Measurements from ENCODE around the gene WDR5.

WDR5 gene

GRCh38 chr9:134196911-134197310 is 61.0 kb downstream of the WDR5 start:
- Histone ChIP-seq H3K36me3 (ENCODE audit: insufficient read depth, low read length) (no peaks in the 10 kb centered on the region), H3K9me3 (ENCODE audit: low read depth, low read length) (no peaks in the 10 kb centered on the region), H3K9ac (ENCODE audit: insufficient read length) (no peak overlapping the region), H3K27ac (no peak overlapping the region), H3K4me3 (no peak overlapping the region)
- TF ChIP-seq FOXP2 (optimal IDR thresholded peaks at IDR 0.05; ENCODE audit: control extremely low read depth, extremely low read length, insufficient read depth) = no peak
- no peak for DNase-seq (ENCODE audit: low read depth, low spot score)

- no peak overlapping the region for H3K27ac ChIP-seq
- H3K36me3 ChIP-seq (ENCODE audit: insufficient read depth, low read length) = no peaks in the 10 kb centered on the region
- H3K9me3 ChIP-seq (ENCODE audit: low read depth, low read length) = no peaks in the 10 kb centered on the region
- H3K9ac ChIP-seq (ENCODE audit: insufficient read length) = no peak overlapping the region
- H3K4me3 ChIP-seq = no peak overlapping the region
- no peak for DNase-seq (ENCODE audit: low read depth, low spot score)
- TF ChIP-seq FOXP2 (optimal IDR thresholded peaks at IDR 0.05; ENCODE audit: control extremely low read depth, extremely low read length, insufficient read depth) = no peak
- TF ChIP-seq EZH2 (IDR thresholded peaks at IDR 0.05) = no peak
- TF ChIP-seq POLR2AphosphoS5 (IDR thresholded peaks at IDR 0.05; ENCODE audit: borderline replicate concordance, low read depth, low read length) = no peak
These were observed 62.9 kb downstream of the WDR5 start for GRCh38 chr9:134198791-134199190.

- Histone ChIP-seq H3K36me3 (ENCODE audit: insufficient read depth, low read length) (no peaks in the 10 kb centered on the region), H3K9me3 (ENCODE audit: low read depth, low read length) (no peaks in the 10 kb centered on the region), H3K4me3 (no peak overlapping the region), H3K27ac (no peak overlapping the region), H3K9ac (ENCODE audit: insufficient read length) (no peak overlapping the region)
- no peak for DNase-seq (ENCODE audit: low read depth, low spot score)
- TF ChIP-seq FOXP2 (optimal IDR thresholded peaks at IDR 0.05; ENCODE audit: control extremely low read depth, extremely low read length, insufficient read depth) (no peak), POLR2AphosphoS5 (IDR thresholded peaks at IDR 0.05; ENCODE audit: borderline replicate concordance, low read depth, low read length) (no peak)
These were observed 64.8 kb downstream of the WDR5 start for GRCh38 chr9:134200730-134201129.

- H3K9ac ChIP-seq (ENCODE audit: insufficient read length) = no peak overlapping the region
- no peaks in the 10 kb centered on the region for H3K36me3 ChIP-seq (ENCODE audit: insufficient read depth, low read length)
- no peak overlapping the region for H3K27ac ChIP-seq
- TF ChIP-seq FOXP2 (optimal IDR thresholded peaks at IDR 0.05; ENCODE audit: control extremely low read depth, extremely low read length, insufficient read depth) = no peak
- no peak for TF ChIP-seq POLR2AphosphoS5 (IDR thresholded peaks at IDR 0.05; ENCODE audit: borderline replicate concordance, low read depth, low read length)
- no peak for TF ChIP-seq EZH2 (IDR thresholded peaks at IDR 0.05)
- no peak for DNase-seq (ENCODE audit: low read depth, low spot score)
- no peaks in the 10 kb centered on the region for H3K9me3 ChIP-seq (ENCODE audit: low read depth, low read length)
- H3K4me3 ChIP-seq = no peak overlapping the region
These were observed 67.3 kb downstream of the WDR5 start for GRCh38 chr9:134203224-134203623.

GRCh38 chr9:134204041-134204440 is 68.2 kb downstream of the WDR5 start:
- no peak for DNase-seq (ENCODE audit: low read depth, low spot score)
- Histone ChIP-seq H3K9me3 (ENCODE audit: low read depth, low read length) (no peaks in the 10 kb centered on the region), H3K36me3 (ENCODE audit: insufficient read depth, low read length) (no peaks in the 10 kb centered on the region), H3K4me3 (no peak overlapping the region), H3K9ac (ENCODE audit: insufficient read length) (no peak overlapping the region), H3K27ac (no peak overlapping the region)
- no peak for TF ChIP-seq FOXP2 (optimal IDR thresholded peaks at IDR 0.05; ENCODE audit: control extremely low read depth, extremely low read length, insufficient read depth)
- TF ChIP-seq EZH2 (IDR thresholded peaks at IDR 0.05) = no peak
- TF ChIP-seq POLR2AphosphoS5 (IDR thresholded peaks at IDR 0.05; ENCODE audit: borderline replicate concordance, low read depth, low read length) = no peak

DNA sequence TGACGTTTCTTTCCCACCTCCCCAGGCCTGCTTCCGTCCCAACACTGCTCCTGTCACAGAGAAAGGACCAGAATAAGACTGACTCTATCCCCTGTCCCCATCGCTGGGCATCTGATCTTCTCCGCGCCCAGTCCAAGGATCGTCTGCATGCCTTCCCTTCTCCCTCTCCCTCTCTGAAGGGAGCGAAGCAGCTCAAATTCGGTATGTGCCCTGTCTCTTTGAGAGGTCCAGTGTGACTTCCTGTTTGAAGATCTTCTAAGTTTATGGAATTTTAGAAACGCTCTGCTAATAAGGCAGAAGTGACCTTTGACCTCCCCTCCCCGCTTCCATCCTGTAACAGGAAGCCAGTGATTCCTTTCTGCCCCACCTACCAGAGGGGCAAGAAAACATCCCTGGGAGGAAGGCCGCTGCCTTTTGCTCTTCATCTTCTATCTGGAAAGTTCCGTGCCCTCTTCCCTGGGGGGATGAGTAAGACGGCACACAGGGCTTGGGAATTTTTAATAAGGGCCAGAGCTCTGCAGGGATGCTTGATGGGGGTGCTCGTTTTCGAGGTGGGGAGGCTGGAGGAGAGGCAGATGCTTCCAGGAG is 69.2 kb downstream of the WDR5 start:
- no peak overlapping the region for H3K4me3 ChIP-seq
- no peaks in the 10 kb centered on the region for H3K9me3 ChIP-seq (ENCODE audit: low read depth, low read length)
- H3K36me3 ChIP-seq (ENCODE audit: insufficient read depth, low read length) = no peaks in the 10 kb centered on the region
- TF ChIP-seq POLR2AphosphoS5 (IDR thresholded peaks at IDR 0.05; ENCODE audit: borderline replicate concordance, low read depth, low read length) (no peak), EZH2 (IDR thresholded peaks at IDR 0.05) (no peak), FOXP2 (optimal IDR thresholded peaks at IDR 0.05; ENCODE audit: control extremely low read depth, extremely low read length, insufficient read depth) (no peak)
- H3K9ac ChIP-seq (ENCODE audit: insufficient read length) = no peak overlapping the region
- H3K27ac ChIP-seq = no peak overlapping the region
- DNase-seq (ENCODE audit: low read depth, low spot score) = no peak

GRCh38 chr9:134205672-134206310 is 69.9 kb downstream of the WDR5 start:
- H3K9me3 ChIP-seq (ENCODE audit: low read depth, low read length) = no peaks in the 10 kb centered on the region
- no peak for DNase-seq (ENCODE audit: low read depth, low spot score)
- H3K9ac ChIP-seq (ENCODE audit: insufficient read length) = no peak overlapping the region
- H3K4me3 ChIP-seq = no peak overlapping the region
- H3K36me3 ChIP-seq (ENCODE audit: insufficient read depth, low read length) = no peaks in the 10 kb centered on the region
- no peak for TF ChIP-seq POLR2AphosphoS5 (IDR thresholded peaks at IDR 0.05; ENCODE audit: borderline replicate concordance, low read depth, low read length)
- no peak for TF ChIP-seq FOXP2 (optimal IDR thresholded peaks at IDR 0.05; ENCODE audit: control extremely low read depth, extremely low read length, insufficient read depth)
- no peak for TF ChIP-seq EZH2 (IDR thresholded peaks at IDR 0.05)
- H3K27ac ChIP-seq = no peak overlapping the region

DNA sequence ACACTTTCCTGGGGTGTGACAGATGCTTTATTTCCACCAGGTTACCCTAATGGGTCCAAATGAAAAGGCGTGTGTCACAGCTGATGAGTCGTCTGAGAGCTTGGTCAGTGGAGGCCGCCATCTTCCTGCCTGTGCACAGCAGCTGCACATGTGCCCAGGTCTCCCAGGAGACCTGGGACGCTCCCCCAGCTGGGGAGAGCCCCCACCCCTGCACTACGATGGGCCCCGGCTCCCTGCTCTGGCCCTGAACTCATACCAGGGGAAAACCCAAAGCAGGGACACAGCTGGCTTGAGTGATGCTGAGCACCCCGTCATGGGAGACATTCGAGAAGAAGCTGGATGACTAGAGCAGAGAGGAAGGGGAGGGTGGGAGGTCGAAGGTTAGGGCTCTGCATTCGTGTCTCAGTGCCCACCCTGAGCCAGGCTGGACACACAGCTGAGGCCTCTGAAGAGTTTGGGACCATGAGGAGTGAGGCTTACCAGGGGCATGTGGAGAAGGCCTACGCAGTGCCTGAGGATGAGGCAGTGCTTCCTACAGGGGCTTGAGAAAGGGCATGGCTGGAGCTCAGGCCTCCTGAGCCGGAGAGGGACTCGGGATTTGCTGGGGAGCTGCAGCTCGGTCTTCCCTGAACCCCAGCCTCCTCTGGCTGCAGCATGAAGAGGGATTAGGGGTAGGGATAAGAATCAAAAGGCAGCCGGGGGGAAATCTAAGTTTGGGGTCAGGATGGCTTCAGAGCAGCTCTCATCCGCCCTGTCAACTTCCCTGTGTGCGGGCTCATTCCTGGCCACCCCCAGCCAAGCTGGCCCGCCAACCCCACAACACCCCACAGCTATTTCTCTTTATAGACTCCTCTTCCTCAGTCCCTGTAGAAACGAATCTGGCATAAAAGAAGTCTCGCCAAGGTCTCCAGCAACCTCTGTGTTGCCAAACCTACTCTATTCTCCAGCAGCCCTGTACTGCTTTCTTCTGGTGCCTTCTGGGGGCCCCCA is 70.7 kb downstream of the WDR5 start:
- Histone ChIP-seq H3K9ac (ENCODE audit: insufficient read length) (no peak overlapping the region), H3K36me3 (ENCODE audit: insufficient read depth, low read length) (no peaks in the 10 kb centered on the region), H3K9me3 (ENCODE audit: low read depth, low read length) (no peaks in the 10 kb centered on the region), H3K27ac (no peak overlapping the region), H3K4me3 (no peak overlapping the region)
- TF ChIP-seq POLR2AphosphoS5 (IDR thresholded peaks at IDR 0.05; ENCODE audit: borderline replicate concordance, low read depth, low read length) = no peak
- TF ChIP-seq EZH2 (IDR thresholded peaks at IDR 0.05) = no peak
- no peak for TF ChIP-seq FOXP2 (optimal IDR thresholded peaks at IDR 0.05; ENCODE audit: control extremely low read depth, extremely low read length, insufficient read depth)
- DNase-seq (ENCODE audit: low read depth, low spot score) = no peak

Measured in SK-N-MC (cell line).